ENCODE data around the gene DOCK2. TPM values are rescaled to one million over a fixed set of nuclear protein-coding genes. Genes with fewer than 3 reads are reported as not detected.

DOCK2 gene
- polyA plus RNA-seq, 1 donor (not counting 4 experiments of a cell fraction or from before 2014, with no cell fraction given) = 0.21 TPM

- Histone ChIP-seq H4K20me1 (ENCODE audit: control insufficient read depth, extremely low read depth, insufficient read depth, low read length) (no peaks in the 10 kb centered on the region), H3K79me2 (ENCODE audit: control insufficient read depth, insufficient read depth, low read length) (no peaks in the 10 kb centered on the region), H3K27ac (ENCODE audit: control insufficient read depth, insufficient read depth, low read length) (no peak within 1 kb of the TSS), H3K9ac (ENCODE audit: control insufficient read depth, extremely low read depth, insufficient read depth, low read length) (peak within 1 kb of the TSS; percentile 3), H3K4me2 (ENCODE audit: control insufficient read depth, extremely low read depth, insufficient read depth, low read depth, low read length) (peak within 1 kb of the TSS; percentile 84), H3K9me3 (ENCODE audit: control insufficient read depth, low read depth, low read length) (no peaks in the 10 kb centered on the region), H3K4me3 (ENCODE audit: control insufficient read depth in 2 of 3, extremely low read depth in 1 of 3, insufficient read depth in 2 of 3, low read depth in 1 of 3, low read length in 3 of 3) (peak within 1 kb of the TSS; percentile 14 to 54 (median 19)), H3K27me3 (ENCODE audit: control insufficient read depth, extremely low read depth, insufficient read depth, low read length) (peaks cover 3% of the 10 kb centered on the region), H2AFZ (ENCODE audit: control insufficient read depth, low read length) (peak within 1 kb of the TSS; percentile 81), H3K4me1 (ENCODE audit: control insufficient read depth, extremely low read depth, insufficient read depth, low read length) (peaks cover 19% of the 10 kb centered on the region), H3K36me3 (ENCODE audit: control insufficient read depth in 2 of 2, extremely low read depth in 1 of 2, insufficient read depth in 2 of 2, low read length in 2 of 2) (no peaks in the 10 kb centered on the region), H3K9me1 (ENCODE audit: control insufficient read depth, extremely low read depth, insufficient read depth, low read length) (no peaks in the 10 kb centered on the region)
- DNase-seq (ENCODE audit: low read depth, low spot score) (no peak), FAIRE-seq (peak; percentile 9)
- TF ChIP-seq EZH2 (IDR thresholded peaks at IDR 0.05; ENCODE audit: low read length) (no peak), CTCF (optimal IDR thresholded peaks at IDR 0.05 in 1 of 3, IDR thresholded peaks at IDR 0.05 in 1 of 3, conservative IDR thresholded peaks at IDR 0.05 in 1 of 3; ENCODE audit: extremely low read depth in 1 of 3, insufficient read depth in 2 of 3, low read length in 3 of 3) (peak; percentile 52 to 65 (median 57))
- dilution Hi-C loops (cut with MboI; ENCODE audit: extremely low pct_ligation_motif_present, low sequenced_read_pairs) = no loop called here
Measured at GRCh38 chr5:169980418-169981053, 343.5 kb downstream of the DOCK2 start, which contains the start of gene INSYN2B. INSYN2B (minus strand) TSS chr5:169980495; CDS start chr5:169883898, 96,597 bp downstream.

- Histone ChIP-seq H3K9ac (ENCODE audit: control insufficient read depth, extremely low read depth, insufficient read depth, low read length) (no peak overlapping the region), H3K36me3 (ENCODE audit: control insufficient read depth in 2 of 2, extremely low read depth in 1 of 2, insufficient read depth in 2 of 2, low read length in 2 of 2) (no peaks in the 10 kb centered on the region), H3K4me1 (ENCODE audit: control insufficient read depth, extremely low read depth, insufficient read depth, low read length) (no peaks in the 10 kb centered on the region), H2AFZ (ENCODE audit: control insufficient read depth, low read length) (no peak overlapping the region), H3K9me1 (ENCODE audit: control insufficient read depth, extremely low read depth, insufficient read depth, low read length) (no peaks in the 10 kb centered on the region), H4K20me1 (ENCODE audit: control insufficient read depth, extremely low read depth, insufficient read depth, low read length) (no peaks in the 10 kb centered on the region), H3K9me3 (ENCODE audit: control insufficient read depth, low read depth, low read length) (no peaks in the 10 kb centered on the region), H3K27me3 (ENCODE audit: control insufficient read depth, extremely low read depth, insufficient read depth, low read length) (no peaks in the 10 kb centered on the region), H3K79me2 (ENCODE audit: control insufficient read depth, insufficient read depth, low read length) (no peaks in the 10 kb centered on the region), H3K4me3 (ENCODE audit: control insufficient read depth in 2 of 3, extremely low read depth in 1 of 3, insufficient read depth in 2 of 3, low read depth in 1 of 3, low read length in 3 of 3) (no peak overlapping the region), H3K4me2 (ENCODE audit: control insufficient read depth, extremely low read depth, insufficient read depth, low read depth, low read length) (no peak overlapping the region), H3K27ac (ENCODE audit: control insufficient read depth, insufficient read depth, low read length) (no peak overlapping the region)
- FAIRE-seq (no peak), DNase-seq (ENCODE audit: low read depth, low spot score) (no peak)
- dilution Hi-C loops (cut with MboI; ENCODE audit: extremely low pct_ligation_motif_present, low sequenced_read_pairs) = no loop called here
- TF ChIP-seq CTCF (optimal IDR thresholded peaks at IDR 0.05 in 1 of 3, IDR thresholded peaks at IDR 0.05 in 1 of 3, conservative IDR thresholded peaks at IDR 0.05 in 1 of 3; ENCODE audit: extremely low read depth in 1 of 3, insufficient read depth in 2 of 3, low read length in 3 of 3) = no peak
- no peak for TF ChIP-seq EZH2 (IDR thresholded peaks at IDR 0.05; ENCODE audit: low read length)
Measured at GRCh38 chr5:169988206-169988605, 351.1 kb downstream of the DOCK2 start.

Measured in keratinocyte (primary cell).